ENCODE data around the gene RPL13A. TPM values are rescaled to one million over a fixed set of nuclear protein-coding genes. Genes with fewer than 3 reads are reported as not detected.

Gene RPL13A
- total RNA-seq, 1 experiment from 2014 or later = 2,630 TPM

DNA sequence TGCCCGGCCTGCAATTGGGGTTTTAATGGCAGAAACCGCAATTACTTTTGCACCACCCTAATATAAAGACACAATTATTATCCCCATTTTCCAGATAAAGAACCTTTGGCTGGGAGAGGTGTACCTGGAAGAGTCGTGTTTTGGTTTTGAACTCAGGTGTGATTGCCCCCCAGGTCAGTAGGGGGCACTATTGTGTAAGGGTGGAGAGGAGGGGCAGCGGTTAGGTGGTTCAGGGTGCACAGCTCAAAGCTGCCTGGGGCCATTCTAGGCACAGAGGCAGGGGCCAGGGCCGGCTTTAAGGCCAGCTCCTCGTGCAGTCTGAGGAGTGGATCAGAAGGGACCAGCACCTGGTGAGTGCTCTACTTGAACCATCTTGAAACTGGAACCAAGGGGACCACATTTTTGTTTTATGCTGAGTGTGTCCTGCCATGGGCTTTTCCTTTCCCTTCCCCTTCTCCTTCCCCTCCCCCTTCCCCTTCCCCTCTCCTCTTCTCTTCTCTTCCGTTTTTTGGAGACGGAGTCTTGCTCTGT is 19.2 kb downstream of the RPL13A start:
- DNase-seq (ENCODE audit: low read depth) = peak; percentile 49

GRCh38 chr19:49507803-49508494 is 20.5 kb downstream of the RPL13A start:
- no peak for DNase-seq (ENCODE audit: low read depth)

DNA sequence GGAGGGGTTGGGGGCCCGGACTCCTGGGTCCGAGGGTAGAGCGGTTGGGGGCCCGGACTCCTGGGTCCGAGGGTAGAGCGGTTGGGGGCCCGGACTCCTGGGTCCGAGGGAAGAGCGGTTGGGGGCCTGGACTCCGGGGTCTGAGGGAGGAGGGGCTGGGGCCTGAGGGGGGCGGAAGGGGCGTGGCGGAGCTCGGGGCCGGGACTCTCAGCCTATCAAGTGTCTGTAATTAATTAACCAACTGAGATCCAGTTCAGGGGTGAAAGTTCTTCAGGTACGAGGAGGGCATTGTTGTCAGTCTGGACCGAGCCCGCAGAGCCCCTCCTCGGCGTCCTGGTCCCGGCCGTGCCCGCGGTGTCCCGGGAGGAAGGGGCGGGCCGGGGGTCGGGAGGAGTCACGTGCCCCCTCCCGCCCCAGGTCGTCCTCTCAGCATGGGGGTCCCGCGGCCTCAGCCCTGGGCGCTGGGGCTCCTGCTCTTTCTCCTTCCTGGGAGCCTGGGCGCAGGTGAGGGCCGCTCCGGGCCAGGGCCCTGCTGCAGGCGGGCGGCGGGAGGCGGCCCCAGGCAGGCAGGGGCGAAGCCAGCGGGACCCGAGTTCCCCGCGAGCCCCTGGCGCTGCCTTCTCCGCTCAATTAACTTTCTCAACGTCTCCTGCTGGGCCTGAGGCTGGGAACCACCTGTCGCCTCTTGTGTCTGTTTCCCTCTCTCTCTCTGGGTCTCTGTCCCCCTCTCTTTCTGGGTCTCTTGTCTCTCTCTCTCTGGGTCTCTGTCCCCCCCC is 25.8 kb downstream of the RPL13A start:
- no peak for DNase-seq (ENCODE audit: low read depth)

DNA sequence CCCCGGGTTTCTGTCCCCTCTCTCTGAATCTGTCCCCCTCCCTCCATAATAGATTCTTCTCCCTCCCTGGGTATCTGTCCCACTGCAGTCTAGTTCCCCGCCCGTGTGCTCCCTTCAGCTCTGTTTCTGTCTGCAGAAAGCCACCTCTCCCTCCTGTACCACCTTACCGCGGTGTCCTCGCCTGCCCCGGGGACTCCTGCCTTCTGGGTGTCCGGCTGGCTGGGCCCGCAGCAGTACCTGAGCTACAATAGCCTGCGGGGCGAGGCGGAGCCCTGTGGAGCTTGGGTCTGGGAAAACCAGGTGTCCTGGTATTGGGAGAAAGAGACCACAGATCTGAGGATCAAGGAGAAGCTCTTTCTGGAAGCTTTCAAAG is 26.3 kb downstream of the RPL13A start:
- no peak for DNase-seq (ENCODE audit: low read depth)

- no peak for DNase-seq (ENCODE audit: low read depth)
Observed at GRCh38 chr19:49514151-49514550, 26.7 kb downstream of the RPL13A start.

DNA sequence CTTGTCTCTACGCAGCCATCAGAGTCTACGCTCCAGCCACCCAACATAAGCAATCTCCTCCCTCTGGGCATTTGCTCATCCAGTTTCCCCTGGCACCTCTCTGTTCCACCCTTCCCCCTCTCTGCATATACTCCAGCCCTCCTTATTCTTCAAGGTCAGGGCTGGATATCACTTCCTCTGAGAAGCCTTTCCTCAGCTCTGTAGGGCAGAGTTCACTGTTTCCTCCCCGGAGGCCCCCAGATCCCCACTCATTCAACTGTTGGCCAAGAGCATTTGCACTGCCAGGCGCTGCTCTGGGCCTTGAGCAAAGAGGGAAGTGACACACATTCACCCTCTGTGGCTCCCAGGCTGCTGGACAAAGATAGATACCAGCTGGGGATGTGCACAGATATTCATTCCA is 28.4 kb downstream of the RPL13A start:
- DNase-seq (ENCODE audit: low read depth) = no peak

- no peak for DNase-seq (ENCODE audit: low read depth)
Observed at GRCh38 chr19:49518033-49518432, 30.6 kb downstream of the RPL13A start.

DNA sequence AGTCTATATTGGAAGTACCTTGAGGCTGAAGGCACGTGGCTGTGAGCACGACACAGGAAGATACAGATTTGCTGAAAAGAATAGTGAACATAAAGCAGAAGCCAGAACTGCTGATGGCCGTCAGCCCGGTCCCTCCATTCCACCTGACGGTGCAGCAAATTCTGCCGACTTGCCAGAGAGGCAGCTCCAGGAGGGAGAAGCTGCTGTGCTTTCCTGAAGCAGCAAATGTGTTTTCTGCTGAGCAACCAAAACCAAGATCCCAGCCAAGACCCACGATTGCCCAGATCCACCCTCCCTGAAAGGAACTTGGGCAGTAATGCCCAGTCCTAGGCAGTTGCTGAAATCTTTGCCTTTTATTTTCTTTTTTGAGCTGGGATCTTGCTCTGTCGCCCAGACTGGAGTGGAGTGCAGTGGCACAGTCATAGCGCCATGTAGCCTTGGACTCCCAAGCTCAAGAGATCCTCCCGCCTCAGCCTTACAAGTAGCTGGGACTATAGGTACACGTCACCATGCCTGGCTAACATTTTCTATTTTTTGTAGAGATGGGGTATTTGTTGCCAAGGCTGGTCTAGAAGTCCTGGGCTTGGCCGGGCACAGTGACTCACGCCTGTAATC is 33.4 kb downstream of the RPL13A start:
- no peak for DNase-seq (ENCODE audit: low read depth)

GRCh38 chr19:49524812-49525455 is 37.5 kb downstream of the RPL13A start:
- no peak for DNase-seq (ENCODE audit: low read depth)

DNA sequence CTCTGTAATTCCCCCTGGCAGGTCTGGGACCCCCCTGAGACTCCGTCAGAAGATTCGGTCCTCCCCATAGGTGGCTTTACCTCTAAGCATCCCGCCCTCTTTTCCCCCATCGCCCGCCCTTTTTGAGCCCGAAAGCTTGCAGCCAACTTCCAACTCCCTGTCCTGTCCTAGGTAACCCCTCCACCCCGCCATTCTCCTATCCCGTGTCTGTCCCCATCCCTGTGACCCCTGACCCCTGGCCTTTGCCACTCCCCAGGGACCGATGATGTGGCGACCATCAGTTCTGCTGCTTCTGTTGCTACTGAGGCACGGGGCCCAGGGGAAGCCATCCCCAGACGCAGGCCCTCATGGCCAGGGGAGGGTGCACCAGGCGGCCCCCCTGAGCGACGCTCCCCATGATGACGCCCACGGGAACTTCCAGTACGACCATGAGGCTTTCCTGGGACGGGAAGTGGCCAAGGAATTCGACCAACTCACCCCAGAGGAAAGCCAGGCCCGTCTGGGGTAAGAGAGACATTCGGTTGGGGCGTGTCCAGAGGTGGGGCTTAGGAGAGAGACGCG is 40.9 kb downstream of the RPL13A start:
- peak; percentile 62 for DNase-seq (ENCODE audit: low read depth)

DNA sequence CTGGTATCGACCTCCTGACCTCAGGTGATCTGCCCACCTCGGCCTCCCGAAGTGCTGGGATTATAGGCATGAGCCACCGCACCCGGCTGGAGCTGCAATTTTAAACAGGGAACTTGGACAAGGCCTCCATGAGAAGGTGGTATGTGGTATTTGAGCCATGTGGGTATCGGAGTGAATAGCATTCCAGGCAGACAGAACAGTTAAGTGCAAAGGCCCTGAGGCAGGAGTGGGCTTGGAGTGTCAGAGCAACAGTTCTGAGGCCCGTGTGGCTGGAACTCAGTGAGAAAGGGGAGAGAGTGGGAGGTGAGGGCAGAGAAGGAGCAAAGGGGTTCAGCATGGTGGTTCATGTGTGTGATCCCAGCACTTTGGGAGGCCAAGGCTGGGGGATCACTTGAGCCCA is 43.3 kb downstream of the RPL13A start:
- no peak for DNase-seq (ENCODE audit: low read depth)

DNA sequence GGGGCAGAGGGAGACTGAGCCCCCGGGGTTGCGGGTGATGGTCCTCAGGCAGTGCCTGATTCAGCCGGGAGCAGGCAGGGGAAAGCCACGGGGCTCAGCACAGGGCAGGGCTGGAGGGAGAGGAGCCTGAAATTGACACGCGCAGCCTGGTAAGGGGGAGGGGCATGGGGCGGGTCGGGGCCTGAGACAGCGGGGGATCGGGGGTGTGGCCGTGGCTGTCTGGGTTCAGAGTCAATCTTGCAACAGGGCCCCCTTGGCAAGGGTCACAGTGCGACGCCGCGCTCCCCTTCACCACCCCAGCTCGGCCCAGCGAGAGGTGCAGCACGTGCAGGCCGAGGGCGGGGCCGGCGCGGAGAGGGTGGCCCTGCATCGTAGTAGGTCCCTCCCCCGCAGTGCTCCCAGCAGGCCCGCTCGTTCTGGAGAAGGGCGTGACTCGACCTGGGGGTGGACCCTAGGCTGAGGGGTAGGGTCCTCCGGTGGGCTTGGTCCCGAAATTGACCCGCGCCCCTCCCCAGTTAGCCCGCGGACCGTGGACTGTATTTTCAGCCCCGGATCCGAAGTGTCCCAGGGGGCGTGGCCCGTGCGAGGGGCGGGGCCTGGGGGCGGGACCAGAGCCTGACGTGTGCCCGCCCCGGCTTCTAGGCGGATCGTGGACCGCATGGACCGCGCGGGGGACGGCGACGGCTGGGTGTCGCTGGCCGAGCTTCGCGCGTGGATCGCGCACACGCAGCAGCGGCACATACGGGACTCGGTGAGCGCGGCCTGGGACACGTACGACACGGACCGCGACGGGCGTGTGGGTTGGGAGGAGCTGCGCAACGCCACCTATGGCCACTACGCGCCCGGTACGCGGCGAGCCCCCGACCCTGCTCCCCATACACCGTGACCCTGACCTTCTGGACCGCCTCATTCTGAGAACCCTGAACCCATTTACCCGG is 46.4 kb downstream of the RPL13A start:
- DNase-seq (ENCODE audit: low read depth) = peak; percentile 61

- no peak for DNase-seq (ENCODE audit: low read depth)
Observed at GRCh38 chr19:49534632-49535385, 47.4 kb downstream of the RPL13A start.

DNA sequence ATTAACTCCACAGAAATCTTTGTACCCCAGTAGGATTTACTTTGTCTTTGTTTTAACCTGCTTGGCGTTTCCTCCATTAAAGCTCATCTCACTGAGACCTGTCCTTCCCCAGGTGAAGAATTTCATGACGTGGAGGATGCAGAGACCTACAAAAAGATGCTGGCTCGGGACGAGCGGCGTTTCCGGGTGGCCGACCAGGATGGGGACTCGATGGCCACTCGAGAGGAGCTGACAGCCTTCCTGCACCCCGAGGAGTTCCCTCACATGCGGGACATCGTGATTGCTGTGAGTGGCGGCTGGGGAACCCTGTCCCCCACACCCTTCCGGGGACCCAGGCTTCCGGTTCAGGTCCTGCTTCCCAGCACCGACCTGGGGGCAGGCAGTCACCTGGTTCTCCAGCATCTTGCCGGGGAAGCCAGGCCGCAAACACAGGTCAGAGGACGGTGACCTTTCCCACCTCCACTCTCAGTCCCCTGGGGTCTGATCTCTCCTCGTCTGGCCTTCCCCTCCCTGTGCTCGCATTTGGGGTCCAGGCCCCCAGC is 49.6 kb downstream of the RPL13A start:
- DNase-seq (ENCODE audit: low read depth) = no peak

DNA sequence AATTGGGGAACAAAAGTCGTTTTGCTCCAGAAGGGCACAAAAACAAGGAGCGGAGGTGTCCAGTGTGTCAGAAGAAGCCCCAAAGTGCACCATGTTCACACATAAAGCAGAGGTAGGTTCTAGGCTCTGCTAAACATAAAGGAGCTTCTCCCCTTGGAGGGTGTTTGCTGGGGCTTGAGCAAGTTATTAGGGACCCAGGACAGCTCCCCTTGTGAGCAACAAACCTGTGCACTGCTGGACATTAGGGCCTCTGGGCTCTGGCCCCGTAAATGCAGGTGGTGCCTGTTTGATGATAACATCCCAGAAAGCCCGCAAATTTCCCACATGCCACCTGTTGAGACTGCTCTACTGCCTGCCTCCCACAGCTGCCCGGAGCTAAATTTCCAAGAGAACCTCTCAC is 51.2 kb downstream of the RPL13A start:
- no peak for DNase-seq (ENCODE audit: low read depth)

DNA sequence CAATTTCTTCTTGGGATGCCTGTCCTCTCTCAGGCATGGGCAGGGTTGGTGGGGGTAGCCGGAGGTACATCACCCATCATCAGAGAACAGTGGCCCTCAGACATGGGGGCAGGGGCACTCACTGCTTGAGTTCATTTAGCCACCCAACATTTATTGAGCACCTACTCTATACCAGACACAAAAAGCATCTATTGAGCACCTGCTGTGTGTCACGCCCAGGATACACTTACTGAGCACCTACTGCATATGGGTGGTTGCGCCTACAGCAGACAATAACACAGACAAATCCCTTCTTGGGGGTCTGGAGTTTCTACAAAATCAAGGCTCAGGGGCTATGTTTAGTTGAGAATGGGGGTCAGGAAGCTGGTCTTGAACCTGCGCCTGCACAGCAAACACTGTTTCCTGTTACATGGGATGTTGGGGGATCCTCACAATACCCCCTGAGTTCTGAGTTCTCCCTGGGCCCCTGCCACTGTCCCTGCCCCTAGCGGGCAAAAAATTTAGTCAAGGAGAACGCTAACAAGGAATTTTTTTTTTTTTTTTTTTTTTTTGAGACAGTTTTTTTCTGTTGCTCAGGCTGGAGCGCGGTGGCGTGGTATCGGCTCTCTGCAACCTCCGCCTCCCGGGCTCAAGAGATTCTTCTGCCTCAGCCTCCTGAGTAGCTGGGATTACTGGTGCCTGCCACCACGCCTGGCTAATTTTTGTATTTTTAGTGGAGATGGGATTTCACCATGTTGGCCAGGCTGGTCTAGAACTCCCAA is 52.0 kb downstream of the RPL13A start:
- no peak for DNase-seq (ENCODE audit: low read depth)

Measured in RPMI7951 (cell line).